Activated CD4-positive, CD25-positive, alpha-beta regulatory T cell treated with anti-CD3 and anti-CD28 coated beads, Interleukin-2, amount 50 U/mL, for 16 hours (primary cell): Measurements from ENCODE around the gene CSTPP1.

Source experiments
- DNase-seq: peaks from one replicate; pipeline ENCODE4 v3.0.0-alpha.2; 2020; ENCODE audit warnings: low read depth, low spot score

Gene CSTPP1

GRCh38 chr11:46936138-46937110, at the start of gene CSTPP1:
CSTPP1 (plus strand) TSS chr11:46936761; CDS start chr11:46936806, 45 bp downstream.
- peak; percentile 86 for DNase-seq

- DNase-seq = no peak
These were observed 47.9 kb upstream of the CSTPP1 start for GRCh38 chr11:46888636-46889035.

- no peak for DNase-seq
These were observed 47.3 kb upstream of the CSTPP1 start for GRCh38 chr11:46889251-46889650.

- peak; percentile 56 for DNase-seq
These were observed 46.7 kb upstream of the CSTPP1 start for GRCh38 chr11:46889689-46890475.

GRCh38 chr11:46890665-46891064, 45.9 kb upstream of the CSTPP1 start:
- DNase-seq = no peak

- DNase-seq = no peak
These were observed 44.5 kb upstream of the CSTPP1 start for GRCh38 chr11:46892109-46892508.

- no peak for DNase-seq
These were observed 43.7 kb upstream of the CSTPP1 start for GRCh38 chr11:46892838-46893237.

- no peak for DNase-seq
These were observed 42.1 kb upstream of the CSTPP1 start for GRCh38 chr11:46894506-46894905.

GRCh38 chr11:46894961-46895360, 41.6 kb upstream of the CSTPP1 start:
- no peak for DNase-seq

GRCh38 chr11:46895821-46896220, 40.7 kb upstream of the CSTPP1 start:
- no peak for DNase-seq

- DNase-seq = no peak
These were observed 39.7 kb upstream of the CSTPP1 start for GRCh38 chr11:46896719-46897406.

GRCh38 chr11:46898396-46899095, 38.0 kb upstream of the CSTPP1 start:
- DNase-seq = no peak

- DNase-seq = no peak
These were observed 37.0 kb upstream of the CSTPP1 start for GRCh38 chr11:46899501-46900025.

GRCh38 chr11:46900091-46900746, 36.3 kb upstream of the CSTPP1 start:
- DNase-seq = no peak

- no peak for DNase-seq
These were observed 35.4 kb upstream of the CSTPP1 start for GRCh38 chr11:46901156-46901555.

- DNase-seq = no peak
These were observed 33.9 kb upstream of the CSTPP1 start for GRCh38 chr11:46902694-46903093.

- no peak for DNase-seq
These were observed 32.7 kb upstream of the CSTPP1 start for GRCh38 chr11:46903846-46904245.

GRCh38 chr11:46905806-46906205, 30.8 kb upstream of the CSTPP1 start:
- no peak for DNase-seq

- DNase-seq = no peak
These were observed 29.9 kb upstream of the CSTPP1 start for GRCh38 chr11:46906609-46907041.

- DNase-seq = no peak
These were observed 29.0 kb upstream of the CSTPP1 start for GRCh38 chr11:46907606-46908005.
